Activated naive CD4-positive, alpha-beta T cell (primary cell): ENCODE measurements around the gene NBAS.
"Not testable (repeated sequence)": the region's sequence is repeated elsewhere in the genome, so short reads cannot be mapped to it uniquely, and the experiment has no call there.

ENCODE experiments used
- DNase-seq, 4 experiments: peaks; one replicate each; lab custom pipeline; 2025; lab: John Stamatoyannopoulos, UW

The NBAS gene

GRCh38 chr2:15359716-15360531, 201.2 kb downstream of the NBAS start:
- DNase-seq: no peak

DNA sequence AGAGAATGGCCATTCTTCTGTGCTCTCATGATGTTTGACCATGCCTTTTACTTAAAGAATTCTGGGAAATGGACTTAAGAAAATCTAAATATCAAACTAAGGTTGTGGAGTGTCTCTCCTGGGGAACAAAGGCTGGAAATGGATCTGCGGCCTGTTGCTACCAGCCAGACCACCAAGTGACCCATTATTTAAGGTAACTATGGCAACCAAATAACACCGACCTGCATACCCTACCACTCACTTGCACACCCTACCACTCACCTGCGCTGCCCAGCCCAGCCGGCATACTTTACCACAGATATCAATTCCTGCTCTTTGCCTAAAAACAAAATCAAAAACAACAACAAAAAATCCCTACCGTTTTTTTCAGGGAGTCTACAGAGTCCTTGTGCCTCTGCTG, 203.2 kb downstream of the NBAS start:
- no peak for DNase-seq

DNA sequence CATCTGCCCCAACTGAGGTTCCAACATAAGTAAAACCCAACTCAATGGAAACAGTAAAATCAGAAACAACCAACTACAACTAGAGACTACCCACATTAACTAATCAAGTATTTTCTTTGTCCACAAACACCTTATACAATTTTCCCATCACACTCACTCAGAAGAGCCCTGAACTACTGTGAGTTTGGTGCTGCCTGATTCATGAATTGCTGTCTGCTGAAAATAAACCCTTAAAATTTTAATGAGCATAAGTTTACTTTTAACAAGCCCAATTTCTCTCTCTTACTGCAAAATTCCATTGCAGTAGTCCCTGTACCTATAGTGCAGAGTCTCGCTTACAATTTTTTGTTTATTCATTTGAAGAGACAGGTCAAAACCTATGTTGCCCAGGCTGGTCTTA, 203.9 kb downstream of the NBAS start:
- no peak for DNase-seq

DNA sequence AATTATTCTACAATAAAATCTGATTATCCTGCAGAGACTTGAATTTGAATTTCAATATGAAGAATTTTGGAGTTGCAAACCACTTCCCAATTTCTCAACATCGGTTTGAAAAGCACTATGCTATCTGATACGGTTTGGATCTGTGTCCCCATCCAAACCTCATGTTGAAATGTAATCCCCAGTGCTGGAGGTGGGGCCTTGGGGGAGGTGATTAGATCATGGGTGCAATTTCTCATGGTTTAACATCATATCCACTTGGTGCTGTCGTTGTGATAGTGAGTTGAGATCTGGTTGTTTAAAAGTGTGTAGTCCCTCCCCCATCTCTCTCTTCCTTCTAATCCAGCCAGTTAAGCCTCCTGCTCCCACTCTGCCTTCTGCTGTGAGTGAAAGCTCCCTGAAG, 205.7 kb downstream of the NBAS start:
- DNase-seq: no peak

GRCh38 chr2:15354596-15355366, 206.4 kb downstream of the NBAS start:
- DNase-seq: no peak

- DNase-seq: no peak
Observed at GRCh38 chr2:15352363-15352762, 208.8 kb downstream of the NBAS start.

GRCh38 chr2:15348636-15349035, 212.5 kb downstream of the NBAS start:
- DNase-seq: no peak

DNA sequence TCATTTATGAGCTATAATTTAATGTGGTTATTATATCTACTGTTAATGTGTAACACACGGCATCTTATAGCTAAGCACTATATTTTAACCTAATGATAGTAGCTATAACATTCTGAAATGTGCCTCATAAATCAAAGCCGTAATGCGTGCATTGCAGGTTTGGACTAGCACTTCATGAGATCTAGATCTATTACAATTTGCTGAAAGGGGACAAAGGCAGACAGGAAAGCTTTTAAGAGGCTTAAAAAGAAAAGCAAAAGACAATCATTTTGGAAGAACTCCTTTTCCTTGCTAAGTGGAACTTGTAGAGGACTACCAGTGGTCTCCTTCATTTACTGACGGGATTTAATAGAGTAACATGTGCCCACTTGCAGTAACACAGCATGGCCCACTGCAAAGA, 213.1 kb downstream of the NBAS start:
- no peak for DNase-seq

DNA sequence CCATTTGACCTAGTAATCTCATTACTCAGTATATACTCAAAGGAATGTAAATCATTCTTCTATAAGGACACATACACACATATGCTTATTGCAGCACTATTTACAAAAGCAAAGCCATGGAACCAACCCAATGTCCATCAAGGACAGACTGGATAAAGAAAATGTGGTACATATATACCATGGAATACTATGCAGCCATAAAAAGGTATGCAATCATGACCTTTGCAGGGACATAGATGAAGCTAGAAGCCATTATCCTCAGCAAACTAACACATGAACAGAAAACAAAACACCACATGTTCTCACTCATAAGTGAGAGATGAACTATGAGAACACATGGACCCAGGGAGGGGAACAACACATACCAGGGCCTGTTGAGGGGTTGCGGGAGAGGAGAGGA, 214.5 kb downstream of the NBAS start:
- no peak for DNase-seq

DNA sequence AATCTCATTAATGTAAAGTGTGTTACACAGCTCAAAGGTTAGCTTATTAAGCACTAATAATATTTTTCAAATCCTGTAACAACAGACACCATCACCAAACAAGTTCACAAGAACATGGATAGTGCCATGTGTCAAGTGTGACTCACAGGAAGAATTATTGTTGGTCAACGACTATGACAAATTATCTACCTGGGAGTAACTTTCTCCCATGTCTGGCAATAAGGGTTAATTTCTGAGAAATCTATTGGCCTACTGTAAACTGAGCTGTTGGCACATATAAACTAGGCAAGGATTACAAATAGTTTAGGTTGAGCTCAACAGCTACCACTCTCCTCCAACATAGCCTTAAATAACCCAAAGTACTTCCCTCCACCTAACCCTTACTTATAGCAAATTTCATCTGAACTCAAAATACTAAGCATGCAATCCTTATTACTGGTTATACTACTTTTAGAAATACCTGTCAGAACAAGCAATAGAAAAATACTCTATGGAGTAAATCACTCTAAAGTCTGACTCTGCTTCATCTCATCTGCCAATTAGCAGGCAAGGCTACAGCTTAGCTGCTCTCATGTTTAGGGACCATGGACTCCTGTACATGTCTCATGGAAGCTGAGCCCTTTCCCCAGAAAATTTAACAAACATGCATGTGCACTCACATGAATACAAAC, 223.0 kb downstream of the NBAS start:
- no peak for DNase-seq

DNA sequence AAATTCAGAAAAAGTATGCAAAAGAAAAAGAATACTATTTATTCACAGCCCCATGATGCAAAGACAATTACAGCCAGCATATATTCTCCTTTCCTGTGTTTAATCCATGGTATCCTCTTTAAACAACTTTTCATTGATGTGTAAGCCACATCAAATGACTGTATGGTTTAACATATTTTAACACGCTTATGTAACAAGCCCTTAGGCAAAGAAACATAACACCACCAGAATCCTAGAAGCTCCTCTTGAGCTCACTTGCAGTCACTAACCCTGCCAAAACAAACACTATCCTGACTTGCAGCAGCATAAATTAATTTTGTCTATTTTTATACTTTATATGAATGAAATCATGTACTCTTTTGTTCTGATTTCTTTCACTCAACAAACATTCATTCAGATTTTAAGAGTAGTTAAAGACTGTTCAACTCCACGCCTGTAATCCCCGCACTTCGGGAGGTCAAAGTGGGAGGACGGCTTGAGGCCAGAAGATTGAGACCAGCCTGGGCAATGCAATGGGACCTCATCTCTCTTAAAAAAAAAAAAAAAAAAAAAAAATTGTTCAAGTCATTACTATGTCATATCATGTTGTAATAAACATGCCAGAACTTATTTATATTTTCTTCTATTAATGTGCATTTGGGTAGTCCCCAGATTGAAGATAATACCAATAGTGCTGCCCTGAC, 226.3 kb downstream of the NBAS start:
- DNase-seq: no peak

DNA sequence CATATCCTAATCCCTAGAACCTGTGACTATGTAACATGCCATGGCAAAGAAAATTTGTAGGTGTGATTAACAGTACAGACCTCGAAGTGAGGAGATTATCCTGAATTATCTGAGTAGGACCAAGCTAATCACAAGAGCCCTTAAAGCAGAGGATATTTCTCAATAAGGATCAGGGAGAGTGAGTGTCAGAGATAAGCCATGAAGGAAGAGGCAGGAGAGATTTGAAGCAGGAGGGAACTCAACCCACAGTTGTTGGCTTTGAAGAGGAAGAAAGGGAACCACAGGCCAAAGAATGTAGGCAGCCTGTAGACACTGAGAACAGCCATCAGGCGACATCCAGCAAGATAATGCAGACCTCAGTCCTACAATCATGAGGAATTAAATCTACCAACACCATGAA, 229.3 kb downstream of the NBAS start:
- DNase-seq: no peak

- DNase-seq: no peak
Observed at GRCh38 chr2:15325296-15325695, 235.8 kb downstream of the NBAS start.

DNA sequence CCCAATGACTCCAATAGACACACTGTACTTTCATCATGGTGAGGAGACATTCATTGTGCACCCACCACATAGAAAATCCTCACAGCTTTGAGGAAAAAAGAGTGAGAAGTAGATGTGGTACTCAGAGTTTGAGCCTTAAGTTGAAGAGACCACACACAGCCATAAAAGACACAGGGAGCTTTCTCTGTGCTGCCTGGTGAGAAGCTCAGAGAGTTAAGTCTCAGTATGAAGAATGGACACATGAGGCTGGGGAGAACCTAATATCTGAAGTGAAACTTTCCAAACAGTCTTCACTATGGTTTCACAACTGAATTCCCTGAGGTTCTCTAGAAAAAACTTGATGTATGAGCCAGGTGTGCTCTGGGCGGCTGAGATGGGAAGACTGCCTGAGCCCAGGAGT, 237.9 kb downstream of the NBAS start:
- no peak for DNase-seq

- DNase-seq: not testable (repeated sequence)
Observed at GRCh38 chr2:15321481-15321880, 239.7 kb downstream of the NBAS start.

DNA sequence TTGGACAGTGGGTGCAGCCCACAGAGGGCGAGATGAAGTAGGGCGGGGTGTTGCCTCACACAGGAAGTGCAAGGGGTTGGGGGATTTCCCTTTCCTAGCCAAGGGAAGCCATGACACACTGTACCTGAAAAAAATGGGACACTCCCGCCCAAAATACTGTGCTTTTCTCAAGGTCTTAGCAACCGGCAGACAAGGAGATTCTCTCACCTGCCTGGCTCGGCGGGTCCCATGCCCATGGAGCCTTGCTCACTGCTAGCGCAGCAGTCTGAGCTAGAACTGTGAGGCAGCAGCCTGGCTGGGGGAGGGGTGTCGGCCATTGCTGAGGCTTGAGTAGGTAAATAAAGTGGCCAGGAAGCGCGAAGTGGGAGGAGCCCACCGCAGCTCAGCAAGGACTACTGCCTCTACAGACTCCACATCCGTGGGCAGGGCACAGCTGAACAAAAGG, 244.7 kb downstream of the NBAS start:
- no peak for DNase-seq

DNA sequence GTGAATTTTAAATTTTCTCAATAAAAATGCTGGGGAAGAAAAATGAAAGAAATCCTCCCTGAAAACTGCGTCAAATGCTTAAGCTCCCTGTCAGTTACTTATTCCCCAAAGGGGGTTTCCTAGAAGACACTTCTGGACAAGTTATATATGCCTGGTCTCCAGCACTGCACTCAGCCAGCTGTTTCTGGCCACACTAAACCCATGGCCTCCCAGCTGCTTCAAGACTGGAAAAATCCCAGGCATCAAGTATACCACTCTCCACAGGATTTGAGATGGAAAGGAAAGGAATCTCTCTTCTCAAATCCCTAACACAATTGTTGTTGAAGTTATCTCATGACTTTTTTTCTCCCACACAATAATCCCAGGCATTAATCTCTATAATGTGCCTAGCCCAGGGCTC, 245.7 kb downstream of the NBAS start:
- DNase-seq: no peak

DNA sequence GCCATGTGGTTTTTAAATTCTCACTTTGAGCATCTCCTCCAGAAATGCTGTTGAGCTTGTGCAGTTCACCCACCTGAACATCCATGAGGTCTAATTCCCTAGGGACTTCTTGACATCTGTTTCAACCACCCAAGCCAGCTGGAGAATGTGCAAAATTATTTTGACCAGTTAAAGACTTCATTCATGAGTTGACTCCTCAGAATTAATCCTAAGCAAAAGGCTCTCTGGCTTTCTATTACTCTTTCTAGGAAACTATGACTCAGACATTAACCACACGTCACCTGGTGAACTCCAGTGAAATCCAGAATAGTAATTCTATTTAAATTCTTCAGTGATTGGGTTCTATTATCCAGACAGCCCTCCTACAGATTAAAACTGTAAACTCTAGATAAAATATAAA, 247.5 kb downstream of the NBAS start:
- DNase-seq: no peak

DNA sequence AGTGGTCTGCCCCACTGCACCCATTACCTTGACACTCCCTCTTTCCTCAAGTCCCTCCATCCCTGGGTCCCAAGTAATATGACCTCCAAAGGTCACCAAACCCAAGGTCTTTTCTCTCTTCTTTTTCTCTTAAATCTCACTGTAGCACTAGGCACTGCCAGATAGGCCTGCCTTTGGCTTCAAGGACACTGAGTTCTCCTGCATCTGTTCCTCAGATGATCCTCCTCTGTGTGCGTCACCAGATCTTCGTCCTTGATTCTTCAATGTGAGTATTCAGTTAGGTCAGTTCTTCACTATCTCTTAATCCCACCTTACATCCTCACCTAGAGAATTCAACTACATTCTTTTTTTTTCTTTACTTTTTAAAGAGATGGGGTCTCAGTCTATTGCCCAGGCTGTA, 249.2 kb downstream of the NBAS start:
- DNase-seq: no peak

DNA sequence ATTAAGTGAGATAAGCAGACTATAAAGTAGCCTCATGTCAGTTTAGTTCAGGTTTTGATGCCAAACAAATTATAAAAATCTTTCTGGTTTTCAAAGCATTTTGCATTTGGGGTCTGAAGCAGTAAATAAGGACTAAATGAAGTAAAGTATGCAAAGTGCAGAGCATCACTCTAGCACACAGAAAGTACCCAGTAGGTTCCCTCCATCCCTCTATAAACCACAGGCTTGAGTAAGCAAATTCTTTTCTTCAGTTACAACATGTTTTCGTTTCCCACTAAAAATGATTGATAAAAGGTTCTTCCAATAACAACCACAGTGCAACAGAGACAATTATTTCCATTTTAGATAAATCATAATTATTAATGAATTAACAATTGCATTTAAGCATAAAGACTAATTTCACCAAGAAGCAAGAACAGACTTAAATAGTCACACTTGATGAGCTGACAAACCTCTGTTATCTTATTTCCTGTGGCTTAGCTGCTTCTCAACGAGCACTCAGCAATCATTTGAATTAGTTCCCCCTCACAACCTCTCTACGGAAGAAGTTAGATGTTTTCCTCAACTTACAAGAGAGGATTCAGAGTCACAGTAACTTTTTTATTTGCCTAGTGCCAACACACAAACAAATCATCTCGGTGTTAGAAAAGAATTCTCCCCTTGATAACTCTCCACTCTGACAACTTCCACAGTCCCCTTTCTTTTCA, 249.8 kb downstream of the NBAS start:
- no peak for DNase-seq

DNA sequence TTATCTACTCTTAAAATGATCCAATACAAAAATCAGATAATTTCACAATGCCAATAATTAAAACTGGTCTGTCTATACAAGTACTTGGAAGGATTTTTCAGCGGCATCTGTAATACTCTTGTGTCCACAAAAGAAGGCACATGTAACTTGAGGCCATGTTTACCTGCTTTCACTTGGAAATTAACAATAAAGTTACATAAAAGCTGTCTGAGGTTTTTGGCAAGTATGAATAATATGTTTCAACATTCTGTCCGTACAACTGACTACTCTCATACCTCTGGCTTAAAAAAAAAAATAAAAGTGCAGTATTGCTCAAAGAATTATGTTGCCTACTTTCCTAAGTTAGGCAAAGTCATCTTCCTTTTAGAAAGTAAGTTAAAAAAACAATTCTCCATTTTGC, 253.6 kb downstream of the NBAS start:
- no peak for DNase-seq

GRCh38 chr2:15306706-15307105, 254.4 kb downstream of the NBAS start:
- no peak for DNase-seq
